Fibroblast of upper back skin (primary cell): ENCODE measurements around the gene TWF2.
"Not testable (repeated sequence)": the region's sequence is repeated elsewhere in the genome, so short reads cannot be mapped to it uniquely, and the experiment has no call there.

Experiments used
- DNase-seq: peaks from one replicate; pipeline ENCODE4 v3.0.0-alpha.2; 2013

The TWF2 gene

GRCh38 chr3:52238761-52239701 is at the start of gene TWF2:
TWF2 (minus strand) TSS chr3:52239158; CDS start chr3:52239016, 142 bp downstream.
- DNase-seq = peak; percentile 80

GRCh38 chr3:52288674-52289073 is 49.7 kb upstream of the TWF2 start:
- DNase-seq = no peak

GRCh38 chr3:52286777-52287110 is 47.8 kb upstream of the TWF2 start:
- DNase-seq = peak; percentile 17

DNA sequence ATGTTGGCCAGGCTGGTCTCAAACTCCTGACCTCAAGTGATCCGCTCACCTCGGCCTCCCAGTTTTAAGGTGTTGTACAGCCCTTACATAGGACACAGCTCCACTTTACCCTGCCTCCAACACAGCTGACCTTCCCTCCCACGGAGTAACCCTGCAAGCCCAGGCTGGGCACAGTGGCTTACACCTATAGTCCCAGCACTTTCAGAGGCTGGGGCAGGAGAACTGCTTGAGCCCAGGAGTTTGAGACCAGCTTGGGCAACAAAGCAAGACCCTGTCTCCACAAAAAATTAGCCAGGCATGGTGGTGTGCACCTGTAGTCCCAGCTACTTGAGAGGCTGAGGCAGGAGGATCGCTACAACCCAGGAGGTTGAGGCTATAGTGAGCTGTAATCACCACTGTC is 45.1 kb upstream of the TWF2 start:
- not testable (repeated sequence) for DNase-seq

GRCh38 chr3:52283306-52283705 is 44.3 kb upstream of the TWF2 start:
- DNase-seq = no peak

DNA sequence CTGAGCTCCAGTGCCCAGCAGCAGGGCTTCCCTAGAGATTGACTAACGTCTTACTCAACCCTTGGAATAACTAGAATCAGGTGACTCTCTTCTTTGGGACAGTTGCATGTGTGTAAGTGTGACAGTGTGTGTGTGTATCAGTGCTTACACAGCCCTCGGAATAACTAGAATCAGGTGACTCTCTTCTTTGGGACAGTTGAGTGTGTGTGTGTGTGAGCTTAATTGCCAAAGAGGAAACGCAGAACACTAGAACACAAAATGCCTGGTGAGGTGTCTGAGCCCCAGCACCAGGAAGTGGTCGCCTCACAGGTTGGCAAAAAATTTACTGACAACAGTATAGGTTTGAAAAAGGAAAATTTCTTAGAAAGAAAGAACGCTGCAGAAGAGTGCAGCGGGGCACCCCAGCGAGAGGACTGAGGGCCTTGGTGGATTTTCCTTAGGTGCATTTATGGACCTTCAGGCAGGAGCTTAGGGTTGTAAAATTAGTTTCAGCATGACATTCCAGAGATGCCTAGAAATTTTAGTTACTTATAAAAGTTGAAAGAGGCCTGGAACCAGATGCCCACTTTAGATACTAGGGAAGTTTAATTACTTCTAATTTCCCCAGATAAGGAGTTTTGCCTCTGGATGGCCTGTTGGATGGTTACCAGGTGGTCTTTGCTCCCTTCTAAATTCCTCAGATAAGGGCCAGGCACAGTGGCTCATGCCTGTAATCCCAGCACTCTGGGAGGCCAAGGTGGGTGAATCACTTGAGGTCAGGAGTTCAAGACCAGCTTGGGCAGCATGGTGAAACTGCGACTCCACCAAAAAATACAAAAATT is 43.2 kb upstream of the TWF2 start:
- DNase-seq = no peak

GRCh38 chr3:52280050-52280461 is 41.1 kb upstream of the TWF2 start:
- DNase-seq = peak; percentile 30

- no peak for DNase-seq
Measured at GRCh38 chr3:52279596-52279995, 40.6 kb upstream of the TWF2 start.

DNA sequence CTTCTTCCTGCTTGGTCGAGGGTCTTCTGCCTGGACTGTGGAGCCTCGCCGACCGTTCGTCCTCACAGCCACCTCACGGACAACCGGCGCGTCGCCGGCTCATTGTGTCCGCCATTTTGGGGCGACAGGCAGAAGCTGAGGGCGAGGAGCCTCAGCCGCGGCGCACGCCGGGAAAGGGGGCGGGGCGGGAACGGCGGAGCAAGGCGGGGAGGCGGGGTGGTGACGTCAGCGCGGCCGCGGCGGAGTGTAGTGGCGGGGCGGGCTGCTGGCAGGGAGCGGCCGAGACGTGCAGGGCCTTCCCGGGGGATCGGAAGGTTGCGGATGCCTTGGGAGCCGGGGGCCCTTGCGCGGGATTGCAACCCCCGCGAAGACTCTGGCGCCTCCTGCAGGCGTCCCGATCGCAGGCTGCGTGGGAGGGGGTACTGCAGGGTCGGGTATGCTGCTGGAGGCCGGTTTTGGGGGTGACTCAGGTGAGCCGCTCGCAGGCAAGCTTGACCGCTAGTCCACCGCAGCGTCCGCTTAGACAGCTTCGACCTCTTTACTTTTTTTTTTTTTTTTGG is 39.6 kb upstream of the TWF2 start, which contains the start of gene WDR82:
Gene WDR82 (minus strand): TSS at position 140 of the 560 bp plus-strand sequence. CDS start 288 bp downstream, outside the sequence.
- DNase-seq = peak; percentile 93

GRCh38 chr3:52277972-52278509 is 39.1 kb upstream of the TWF2 start:
- DNase-seq = peak; percentile 38

- DNase-seq = peak; percentile 49
Measured at GRCh38 chr3:52277071-52277964, 38.4 kb upstream of the TWF2 start.

- not testable (repeated sequence) for DNase-seq
Measured at GRCh38 chr3:52274781-52275180, 35.8 kb upstream of the TWF2 start.

GRCh38 chr3:52272831-52273230 is 33.9 kb upstream of the TWF2 start:
- DNase-seq = no peak

- DNase-seq = not testable (repeated sequence)
Measured at GRCh38 chr3:52272172-52272571, 33.2 kb upstream of the TWF2 start.

DNA sequence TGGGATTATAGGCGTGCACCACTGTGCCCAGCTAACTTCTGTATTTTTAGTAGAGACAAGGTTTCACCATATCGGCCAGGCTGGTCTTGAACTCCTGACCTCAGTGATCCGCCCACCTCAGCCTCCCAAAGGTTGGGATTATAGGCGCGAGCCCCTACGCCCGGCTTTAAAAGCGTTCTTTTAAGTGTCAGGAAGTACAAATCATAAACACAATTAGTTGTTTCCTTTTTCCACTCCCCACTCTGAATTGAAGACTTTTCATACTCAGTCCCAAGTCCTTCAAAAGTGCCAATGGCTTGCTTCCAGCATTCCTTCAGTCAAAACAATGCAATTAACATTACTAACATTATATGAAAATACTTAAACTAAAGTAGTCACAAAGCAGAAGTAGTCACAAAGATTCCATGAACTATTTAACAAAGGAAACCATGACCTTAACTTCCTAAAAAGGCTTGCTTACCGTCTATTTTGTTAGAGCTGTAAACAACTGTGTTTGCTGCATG is 31.3 kb upstream of the TWF2 start:
- DNase-seq = no peak

- no peak for DNase-seq
Measured at GRCh38 chr3:52269776-52270175, 30.8 kb upstream of the TWF2 start.

DNA sequence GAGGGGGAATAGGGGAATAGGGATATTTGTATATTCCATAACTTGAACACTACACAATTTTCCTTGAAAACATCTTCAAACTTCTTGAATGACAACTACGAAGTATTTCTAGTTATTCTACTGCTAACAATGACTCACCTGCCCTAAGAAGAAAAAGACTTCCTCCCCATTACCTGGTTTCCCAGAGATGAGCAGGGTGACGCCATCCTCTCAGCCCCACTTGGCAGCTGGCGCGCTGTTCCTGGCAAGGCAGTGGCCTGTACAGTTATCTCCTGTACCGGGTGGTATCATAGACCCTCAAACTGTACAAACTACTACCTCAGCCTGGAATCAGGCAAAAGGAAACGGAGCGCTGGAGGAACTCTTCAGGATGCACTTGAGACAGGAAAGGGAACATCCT is 29.1 kb upstream of the TWF2 start:
- DNase-seq = no peak

DNA sequence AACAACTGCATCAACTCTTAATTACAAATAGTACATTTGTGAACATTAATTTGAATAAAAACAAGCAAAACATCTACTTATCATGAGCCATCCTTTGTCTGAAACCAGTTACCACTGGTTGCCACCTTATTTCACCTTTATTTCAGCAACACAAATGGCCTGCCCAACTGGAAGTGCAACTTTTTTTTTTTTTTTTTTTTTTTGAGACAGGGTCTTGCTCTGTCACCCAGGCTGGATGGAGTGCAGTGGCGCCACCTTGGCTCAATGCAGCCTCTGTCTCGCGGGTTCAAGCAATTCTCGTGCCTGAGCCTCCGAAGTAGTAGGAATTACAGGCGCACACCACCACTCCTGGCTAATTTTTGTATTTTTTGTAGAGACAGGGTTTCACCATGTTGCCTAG is 26.4 kb upstream of the TWF2 start:
- DNase-seq = no peak

GRCh38 chr3:52262447-52262846 is 23.5 kb upstream of the TWF2 start:
- DNase-seq = no peak

DNA sequence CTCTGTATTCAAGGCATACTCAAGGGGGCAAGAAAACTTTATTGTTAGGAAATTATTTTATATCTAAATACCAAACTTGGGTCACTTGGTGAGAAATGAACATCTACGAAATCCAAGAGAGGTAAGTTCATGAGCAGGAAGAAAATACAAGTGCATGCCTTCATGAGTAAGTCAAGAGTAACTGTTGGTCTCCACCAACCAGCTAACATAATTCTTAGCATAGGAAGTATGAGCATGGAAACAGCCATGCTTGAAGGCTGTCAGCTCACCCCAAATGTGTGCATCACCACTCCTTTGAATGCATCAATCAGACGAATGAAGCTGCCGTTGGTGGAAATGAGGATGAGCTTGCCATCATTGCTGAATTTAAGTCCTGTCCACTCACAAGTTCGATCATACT is 20.5 kb upstream of the TWF2 start:
- no peak for DNase-seq

GRCh38 chr3:52259035-52259434 is 20.1 kb upstream of the TWF2 start:
- no peak for DNase-seq

GRCh38 chr3:52257911-52258310 is 19.0 kb upstream of the TWF2 start:
- DNase-seq = no peak
